Femur (tissue), 1 donor: ENCODE results near the gene RHBDL1.

Experiments
- DNase-seq: peaks from one replicate; pipeline ENCODE4 v3.0.0-alpha.2; 2017

Gene RHBDL1

DNA sequence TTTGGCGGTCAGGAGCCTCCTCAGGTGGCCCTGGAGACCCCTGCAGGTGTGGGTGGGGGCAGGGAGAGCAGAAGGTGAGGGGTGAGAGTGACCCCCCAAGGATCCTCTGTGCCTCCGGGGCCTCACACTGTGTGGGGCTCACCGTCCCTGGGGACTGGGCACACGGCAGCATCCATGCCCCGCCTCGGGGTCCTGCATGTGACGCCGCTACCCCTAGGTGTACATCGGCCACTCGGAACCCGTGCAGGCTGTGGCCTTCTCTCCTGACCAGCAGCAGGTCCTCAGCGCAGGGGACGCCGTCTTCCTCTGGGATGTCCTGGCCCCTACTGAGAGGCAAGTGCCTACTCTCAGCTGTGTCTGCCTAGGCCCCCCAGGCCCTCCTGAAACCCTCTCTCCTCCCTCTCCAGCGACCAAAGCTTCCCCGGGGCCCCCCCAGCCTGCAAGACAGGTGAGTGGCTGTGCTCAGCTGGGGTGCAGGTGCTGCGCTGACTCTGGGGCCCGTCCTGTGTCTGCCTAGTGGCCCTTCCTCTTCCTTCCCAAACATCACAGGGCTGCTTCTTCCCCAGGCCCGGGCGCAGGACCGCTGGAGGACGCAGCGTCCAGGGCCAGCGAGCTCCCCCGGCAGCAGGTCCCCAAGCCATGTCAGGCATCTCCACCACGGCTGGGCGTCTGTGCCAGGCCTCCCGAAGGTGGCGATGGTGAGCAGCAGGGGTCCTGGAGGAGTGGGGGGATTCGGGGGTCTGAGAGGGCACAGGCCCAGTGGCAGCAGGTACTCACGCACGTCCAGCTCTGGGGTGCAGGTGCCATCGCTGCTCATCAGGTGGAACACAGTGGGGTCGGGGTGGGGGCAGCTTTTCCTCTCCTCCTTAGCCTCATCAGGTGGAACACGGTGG is 16.5 kb upstream of the RHBDL1 start:
- no peak for DNase-seq

DNA sequence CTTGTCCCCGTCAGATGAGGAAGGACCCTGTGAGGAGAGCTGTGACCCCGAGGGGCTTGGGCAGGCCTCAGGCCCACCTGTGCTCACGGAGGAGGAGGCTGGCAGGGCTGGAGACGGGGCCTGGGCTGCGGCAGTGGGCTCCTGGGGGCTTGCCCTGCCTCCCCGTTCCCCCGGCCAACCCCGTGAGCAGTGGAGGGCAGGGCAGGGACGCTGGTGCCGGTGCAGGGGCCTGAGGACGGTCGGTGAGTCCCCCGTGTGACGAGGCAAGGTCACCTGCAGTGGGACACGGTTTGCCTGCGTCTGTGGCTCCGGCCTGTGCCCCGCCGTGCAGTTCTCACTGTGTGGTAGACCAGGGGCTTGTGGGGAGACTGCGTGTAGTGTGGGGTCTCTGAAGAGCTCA is 15.9 kb upstream of the RHBDL1 start:
- no peak for DNase-seq

DNA sequence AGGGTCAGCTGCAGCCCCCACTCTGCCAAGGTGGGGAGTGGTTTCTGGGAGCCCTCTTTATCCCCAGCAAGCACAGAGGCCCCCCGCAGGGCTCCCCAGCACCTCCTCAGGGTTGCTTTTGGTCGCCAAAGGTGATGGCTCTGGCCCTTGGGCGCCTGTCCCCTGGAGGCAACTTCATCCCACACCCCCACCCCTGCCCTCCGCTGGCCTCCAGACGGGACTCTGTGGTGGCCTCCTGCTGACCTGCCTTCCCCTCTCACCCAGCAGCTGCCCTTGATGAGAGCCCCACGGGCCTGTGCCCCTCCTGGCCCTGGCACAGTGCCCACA is 15.4 kb upstream of the RHBDL1 start:
- DNase-seq = no peak

DNA sequence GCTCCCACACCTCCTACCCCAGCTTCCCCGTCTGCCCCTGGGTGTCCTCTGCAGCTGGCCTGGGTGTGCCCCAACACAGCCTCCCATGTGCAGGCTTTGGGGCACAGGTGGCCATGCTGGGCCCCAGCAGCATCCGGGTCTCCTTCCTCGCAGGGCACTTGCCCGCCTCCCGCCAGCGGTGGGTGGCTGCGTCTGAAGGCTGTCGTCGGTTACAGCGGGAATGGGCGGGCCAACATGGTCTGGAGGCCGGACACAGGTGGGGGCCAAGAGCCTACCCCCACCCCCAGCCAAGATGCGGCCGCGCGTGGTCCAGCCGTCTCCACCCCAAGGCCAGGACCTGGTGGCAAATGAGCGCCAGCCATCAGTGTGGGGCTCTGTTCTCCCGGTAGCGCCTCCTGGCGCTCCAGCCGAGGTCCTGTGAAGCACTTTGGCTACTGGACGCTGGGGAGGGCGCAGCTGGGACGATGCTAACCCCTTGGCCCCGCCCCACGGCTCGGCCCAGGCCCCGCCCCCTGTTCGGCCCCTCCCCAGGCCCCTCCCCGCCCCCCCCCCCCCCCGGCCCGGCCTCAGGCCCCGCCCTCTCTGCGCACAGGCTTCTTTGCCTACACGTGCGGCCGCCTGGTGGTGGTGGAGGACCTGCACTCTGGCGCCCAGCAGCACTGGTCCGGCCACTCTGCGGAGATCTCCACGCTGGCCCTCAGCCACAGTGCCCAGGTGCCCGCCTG is 14.8 kb upstream of the RHBDL1 start:
- DNase-seq = peak; percentile 90

DNA sequence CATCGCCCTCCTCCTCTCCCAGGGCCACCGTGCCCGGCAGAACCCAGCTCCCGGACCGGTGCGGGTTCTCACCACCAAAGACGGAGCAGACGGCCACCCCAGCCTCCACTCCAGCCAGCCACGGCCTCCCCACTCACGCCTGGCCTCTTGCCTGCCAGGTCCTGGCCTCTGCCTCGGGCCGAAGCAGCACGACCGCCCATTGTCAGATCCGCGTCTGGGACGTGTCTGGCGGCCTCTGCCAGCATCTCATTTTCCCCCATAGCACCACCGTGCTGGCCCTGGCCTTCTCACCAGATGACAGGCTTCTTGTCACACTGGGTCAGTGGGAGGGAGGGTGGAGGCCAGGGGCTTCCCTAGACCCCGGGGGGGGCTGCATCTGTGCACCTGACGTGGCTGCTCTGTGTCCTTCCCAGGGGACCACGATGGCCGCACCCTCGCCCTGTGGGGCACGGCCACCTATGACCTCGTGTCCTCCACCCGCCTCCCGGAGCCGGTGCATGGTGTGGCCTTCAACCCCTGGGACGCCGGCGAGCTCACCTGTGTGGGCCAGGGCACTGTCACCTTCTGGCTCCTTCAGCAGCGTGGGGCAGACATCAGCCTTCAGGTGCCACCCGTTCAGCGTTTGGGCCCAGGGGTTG is 14.2 kb upstream of the RHBDL1 start:
- no peak for DNase-seq

DNA sequence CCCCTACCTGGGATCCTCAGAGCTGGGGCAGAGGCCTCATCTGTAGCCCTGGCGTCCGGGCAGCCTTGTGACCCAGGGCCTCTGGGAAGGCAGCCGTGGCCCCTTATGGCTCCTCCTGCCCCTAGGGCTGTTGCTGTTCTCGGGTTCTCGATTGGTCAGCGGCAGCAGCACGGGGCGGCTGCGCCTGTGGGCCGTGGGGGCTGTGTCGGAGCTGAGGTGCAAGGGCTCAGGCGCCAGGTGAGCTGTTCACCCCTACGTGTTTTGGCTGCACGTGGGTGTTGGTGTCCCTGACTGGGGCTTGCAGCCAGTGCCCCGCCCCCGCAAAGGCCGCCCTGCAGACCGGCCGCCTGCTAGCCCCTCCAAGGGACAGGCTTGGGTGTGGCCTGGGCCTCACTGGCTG is 13.4 kb upstream of the RHBDL1 start:
- no peak for DNase-seq

DNA sequence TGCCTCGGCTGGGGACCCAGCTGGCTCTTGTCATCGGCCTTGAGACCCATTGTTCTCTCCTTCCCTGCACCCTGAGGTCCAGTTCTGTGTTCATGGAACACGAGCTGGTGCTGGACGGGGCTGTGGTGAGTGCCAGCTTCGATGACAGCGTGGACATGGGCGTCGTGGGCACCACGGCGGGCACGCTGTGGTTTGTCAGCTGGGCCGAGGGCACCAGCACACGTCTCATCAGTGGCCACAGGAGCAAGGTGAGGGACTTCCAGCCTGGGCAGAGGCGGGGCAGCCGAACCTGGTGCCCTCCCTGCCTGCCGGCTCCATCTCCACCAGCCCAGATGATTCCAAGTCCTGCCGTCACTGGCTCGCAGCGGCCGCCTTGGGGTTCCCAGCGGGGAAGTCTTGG is 12.9 kb upstream of the RHBDL1 start:
- DNase-seq = no peak

DNA sequence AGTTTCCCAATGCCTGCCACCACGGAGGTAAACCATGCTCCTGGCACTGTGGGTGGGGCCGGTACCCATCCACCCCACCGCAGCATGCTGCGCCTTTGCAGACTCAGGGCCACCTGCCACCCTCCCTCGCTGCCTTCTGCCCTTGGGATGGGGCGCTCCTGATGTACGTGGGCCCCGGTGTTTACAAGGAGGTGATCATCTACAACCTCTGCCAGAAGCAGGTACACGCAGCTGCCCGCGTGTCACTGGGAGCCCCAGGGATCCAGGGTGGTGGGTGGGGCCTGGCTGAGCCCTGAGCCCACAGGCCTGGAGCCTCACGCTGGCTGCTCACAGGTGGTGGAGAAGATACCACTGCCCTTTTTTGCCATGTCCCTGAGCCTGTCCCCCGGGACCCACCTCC is 8.9 kb upstream of the RHBDL1 start:
- DNase-seq = no peak

DNA sequence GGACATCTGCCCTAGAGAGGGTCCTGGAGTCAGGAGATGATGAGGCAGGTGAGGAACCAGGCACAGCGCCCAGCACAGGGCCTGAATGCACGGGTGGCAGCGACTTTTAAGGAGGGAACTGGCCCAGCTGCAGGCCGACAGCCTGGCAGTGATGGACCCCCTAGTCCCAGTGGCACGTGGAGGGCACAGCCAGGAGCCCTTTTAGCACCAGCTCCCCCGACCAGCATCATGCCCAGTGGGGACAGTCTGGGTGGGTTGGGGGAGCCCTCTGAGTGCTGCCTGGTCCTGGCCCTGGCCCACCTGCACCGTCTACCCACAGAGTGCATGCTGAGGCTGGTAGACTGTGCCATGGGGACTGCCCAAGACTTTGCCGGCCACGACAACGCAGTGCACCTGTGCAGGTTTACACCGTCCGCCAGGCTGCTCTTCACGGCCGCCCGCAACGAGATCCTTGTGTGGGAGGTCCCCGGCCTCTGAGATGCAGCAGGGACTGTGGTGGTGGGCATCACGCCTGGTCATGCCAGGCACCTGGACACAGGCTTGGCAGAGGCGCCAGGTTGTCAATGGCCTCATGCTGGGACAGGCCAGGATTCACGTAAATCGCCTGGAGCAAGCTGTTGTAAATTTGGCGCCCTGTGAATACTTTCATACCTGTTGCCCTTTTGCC is 8.2 kb upstream of the RHBDL1 start:
- no peak for DNase-seq

DNA sequence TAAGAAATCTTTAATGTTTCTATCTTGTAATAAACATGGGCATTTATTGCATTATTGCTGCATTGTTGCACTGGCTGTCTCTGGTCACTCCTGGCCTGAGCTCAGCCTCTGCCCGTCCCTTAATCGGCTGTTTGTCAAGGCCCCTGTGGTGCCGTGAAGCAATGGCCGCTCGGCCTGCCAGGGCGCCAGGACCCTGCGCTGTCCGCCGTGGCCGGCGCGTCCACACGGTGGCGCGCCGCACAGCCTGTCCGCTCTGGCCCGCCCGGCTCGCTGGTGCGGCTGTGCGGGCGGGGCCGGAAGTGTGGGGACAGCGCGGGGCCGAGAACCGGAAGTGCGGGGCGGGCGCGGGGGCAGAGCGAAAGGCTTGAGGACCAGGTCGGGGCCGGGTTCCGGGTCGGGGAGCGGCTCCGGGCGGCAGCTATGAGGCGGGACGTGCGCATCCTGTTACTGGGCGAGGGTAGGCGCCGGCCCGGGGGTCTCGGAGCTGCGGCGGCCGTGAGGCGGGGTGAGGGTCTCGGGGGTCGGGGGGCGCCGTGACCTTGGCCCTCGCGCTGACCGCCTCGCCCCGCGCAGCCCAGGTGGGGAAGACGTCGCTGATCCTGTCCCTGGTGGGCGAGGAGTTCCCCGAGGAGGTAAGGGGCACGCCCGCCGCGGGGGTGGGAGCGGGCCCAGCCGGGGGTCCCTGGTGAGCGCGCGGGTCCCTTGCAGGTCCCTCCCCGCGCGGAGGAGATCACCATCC is 7.5 kb upstream of the RHBDL1 start, which contains the start of gene RHOT2:
Gene RHOT2 (plus strand): TSS at position 353 of the 739 bp plus-strand sequence. CDS start 68 bp downstream, at position 421.
- peak; percentile 96 for DNase-seq

DNA sequence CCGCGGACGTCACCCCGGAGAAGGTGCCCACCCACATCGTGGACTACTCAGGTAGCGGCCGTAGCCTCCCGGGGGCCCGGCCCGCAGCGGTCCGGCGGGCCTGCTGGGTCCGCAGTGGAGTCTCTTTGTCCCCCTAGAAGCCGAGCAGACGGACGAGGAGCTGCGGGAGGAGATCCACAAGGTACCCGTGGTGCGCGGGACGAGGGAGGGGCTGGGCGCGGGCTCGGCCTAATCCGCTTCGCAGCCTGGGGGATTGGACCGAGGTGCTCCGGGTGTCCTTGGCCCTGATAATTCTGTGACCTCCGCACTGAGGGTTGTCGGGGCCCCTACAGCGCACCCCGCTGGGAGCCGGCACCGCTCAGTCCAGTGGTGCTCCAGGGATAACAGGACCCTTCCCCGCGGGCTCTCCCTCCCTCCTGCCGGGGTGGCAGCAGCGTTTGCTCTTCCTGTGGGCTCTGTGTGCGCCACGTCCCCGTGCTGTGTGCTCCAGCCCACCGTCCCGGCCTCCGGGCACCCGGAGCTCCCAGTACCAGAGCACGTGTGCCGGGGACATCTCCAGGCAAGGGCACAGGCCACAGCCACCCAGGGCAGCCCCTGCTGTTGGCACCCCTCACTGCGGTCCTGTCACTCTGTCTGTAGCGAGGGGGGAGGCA is 6.8 kb upstream of the RHBDL1 start:
- DNase-seq = no peak

DNA sequence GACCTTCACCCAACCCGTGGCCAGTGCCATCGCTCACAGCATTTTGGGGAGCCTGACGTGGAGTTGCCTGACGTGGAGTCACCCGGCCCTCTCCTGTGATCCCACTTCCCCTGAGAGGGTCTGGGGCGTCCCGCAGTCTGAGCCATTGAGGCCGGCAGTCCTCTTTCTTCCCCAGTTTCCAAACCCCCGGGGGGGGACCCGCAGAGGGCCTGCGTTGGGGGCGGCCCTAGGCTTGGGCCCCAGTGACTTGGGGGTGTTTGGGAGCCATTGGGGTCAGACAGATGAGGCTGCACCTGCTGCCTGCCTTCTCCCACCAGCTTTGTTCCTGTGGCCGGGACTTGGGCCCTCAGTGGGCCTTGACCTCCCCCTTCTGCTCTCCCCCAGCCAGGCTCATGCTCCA is 5.8 kb upstream of the RHBDL1 start:
- no peak for DNase-seq

DNA sequence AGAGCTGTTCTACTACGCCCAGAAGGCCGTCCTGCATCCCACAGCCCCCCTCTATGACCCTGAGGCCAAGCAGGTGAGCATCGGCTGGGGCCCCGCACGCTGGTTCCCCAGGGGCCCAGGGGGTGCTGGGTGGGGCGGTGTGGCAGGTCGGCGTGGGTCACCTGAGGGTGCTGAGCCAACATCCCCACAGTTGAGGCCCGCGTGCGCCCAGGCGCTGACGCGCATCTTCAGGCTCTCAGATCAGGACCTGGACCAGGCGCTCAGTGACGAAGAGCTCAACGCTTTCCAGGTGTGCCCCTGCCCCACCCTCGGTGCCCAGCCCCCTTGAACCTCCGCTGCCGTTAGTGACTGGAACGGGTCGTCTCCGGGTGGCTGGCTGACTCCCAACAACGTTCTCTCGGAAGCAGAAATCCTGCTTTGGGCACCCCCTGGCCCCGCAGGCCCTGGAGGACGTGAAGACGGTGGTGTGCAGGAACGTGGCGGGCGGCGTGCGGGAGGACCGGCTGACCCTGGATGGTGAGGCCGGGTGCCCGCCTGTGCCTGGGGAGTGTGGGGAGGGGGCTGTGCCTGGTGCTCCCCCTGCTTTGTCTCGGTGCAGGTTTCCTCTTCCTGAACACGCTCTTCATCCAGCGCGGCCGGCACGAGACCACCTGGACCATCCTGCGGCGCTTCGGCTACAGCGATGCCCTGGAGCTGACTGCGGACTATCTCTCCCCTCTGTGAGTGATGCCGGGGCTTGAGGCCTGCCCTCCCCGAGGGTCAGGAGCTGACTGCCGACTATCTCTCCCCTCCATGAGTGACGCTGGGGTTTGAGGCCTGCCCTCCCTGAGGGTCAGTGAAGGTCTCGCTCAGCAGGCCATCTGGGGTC is 4.8 kb upstream of the RHBDL1 start:
- DNase-seq = no peak

DNA sequence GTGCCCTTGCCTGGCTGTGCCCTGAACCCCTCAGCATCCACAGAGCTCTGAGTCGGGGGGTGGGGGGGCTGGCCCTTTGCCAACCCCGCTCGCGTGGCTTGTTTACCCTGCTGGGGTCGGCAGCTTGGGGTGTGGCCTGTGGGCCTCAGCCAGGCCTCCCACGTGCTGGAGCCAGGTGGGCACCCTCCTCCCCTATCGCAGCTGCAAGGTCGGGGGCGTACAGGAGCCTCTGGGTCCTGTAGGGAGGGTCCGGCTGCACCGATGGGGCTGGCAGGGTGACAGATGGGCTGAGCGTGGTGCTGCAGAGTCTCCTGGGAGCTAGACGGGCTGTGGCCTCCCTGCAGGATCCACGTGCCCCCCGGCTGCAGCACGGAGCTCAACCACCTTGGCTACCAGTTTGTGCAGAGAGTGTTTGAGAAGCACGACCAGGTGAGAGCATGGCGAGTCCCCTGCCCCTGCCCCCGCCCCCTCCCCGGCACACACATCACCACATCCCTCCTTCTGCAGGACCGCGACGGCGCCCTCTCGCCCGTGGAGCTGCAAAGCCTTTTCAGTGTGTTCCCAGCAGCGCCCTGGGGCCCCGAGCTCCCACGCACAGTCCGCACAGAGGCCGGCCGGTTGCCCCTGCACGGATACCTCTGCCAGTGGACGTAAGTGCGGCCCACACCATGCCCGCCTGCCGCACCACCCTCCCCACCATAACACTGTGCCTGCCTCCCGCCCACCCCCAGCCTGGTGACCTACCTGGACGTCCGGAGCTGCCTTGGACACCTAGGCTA is 3.9 kb upstream of the RHBDL1 start:
- DNase-seq = no peak

DNA sequence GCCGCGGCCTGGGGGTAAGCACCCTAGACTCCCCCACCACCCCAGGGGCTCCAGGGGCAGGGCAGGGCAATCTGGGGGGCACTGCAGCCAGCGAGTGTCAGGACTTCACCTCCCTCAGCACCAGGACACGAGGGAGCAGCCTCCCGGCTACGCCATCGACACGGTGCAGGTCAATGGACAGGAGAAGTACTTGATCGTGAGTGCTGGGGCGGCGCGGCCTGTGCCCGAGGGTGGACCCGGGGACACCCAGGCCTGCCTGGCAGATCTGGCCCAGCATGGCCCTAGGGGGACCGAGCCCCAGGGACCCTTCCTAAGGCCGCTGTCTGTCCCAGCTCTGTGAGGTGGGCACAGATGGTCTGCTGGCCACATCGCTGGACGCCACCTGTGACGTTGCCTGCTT is 3.1 kb upstream of the RHBDL1 start:
- DNase-seq = no peak

DNA sequence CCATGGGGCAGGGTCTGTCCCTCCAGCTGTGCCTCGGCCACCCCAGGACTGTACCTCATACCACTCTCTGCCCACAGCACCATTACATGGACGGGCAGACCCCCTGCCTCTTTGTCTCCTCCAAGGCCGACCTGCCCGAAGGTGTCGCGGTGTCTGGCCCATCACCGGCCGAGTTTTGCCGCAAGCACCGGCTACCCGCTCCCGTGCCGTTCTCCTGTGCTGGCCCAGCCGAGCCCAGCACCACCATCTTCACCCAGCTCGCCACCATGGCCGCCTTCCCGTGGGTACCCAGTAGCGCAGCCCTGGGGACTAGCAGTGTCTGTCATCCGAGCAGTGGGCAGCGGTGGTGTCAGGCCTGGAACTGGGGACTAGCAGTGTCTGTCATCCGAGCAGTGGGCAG is 2.6 kb upstream of the RHBDL1 start:
- DNase-seq = no peak

DNA sequence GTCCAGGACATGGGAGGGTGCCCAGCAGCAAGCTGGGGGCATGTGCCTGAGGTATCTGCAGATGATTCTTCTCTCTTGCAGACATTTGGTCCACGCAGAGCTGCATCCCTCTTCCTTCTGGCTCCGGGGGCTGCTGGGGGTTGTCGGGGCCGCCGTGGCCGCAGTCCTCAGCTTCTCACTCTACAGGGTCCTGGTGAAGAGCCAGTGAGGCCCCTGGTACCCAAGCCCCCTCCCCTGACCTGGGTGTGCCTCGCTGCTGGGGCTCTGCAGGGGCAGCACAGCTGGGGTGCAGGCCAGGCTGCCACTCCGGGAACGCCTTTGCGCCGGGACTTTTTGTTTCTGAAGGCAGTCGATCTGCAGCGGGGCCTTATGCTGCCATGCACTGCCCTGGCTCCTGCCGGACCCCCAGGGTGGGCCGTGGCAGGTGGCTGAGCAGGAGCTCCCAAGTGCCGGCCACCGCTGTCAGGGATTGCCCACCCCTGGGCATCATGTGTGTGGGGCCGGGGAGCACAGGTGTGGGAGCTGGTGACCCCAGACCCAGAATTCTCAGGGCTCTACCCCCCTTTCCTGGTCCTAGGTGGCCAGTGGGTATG is 2.0 kb upstream of the RHBDL1 start:
- no peak for DNase-seq

DNA sequence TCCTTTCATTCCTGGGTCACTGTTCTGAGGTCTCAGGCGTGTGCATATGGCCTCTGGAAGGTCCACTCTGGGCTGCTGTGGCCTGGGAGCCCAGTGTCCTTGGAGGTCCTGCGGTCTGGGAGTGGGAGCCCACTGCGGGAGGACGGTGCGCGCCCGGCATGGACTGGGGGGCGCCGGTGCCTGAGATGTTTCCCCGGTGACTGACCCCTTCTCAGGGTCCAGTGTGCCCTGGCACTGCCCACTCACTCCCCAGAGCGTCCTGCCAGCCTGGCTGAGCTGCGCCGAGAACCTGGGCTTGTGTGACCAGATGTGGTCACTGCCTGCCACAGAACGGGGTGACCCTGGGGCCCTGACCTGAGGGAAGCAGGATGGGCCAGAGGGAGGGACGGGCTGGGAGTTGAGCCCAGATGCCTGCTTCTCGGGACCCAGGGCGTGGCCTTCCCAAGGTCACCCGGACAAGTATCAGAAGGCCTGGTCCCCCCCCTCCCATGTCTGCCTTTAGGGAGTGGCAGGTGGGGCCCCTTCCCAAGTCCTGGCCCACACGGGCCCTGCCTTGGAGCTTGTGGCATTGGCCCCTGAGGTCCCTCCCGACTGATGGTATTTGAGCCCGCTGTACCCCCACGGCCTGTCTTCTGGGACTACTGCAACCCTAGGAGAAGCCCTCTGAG is 1.1 kb upstream of the RHBDL1 start:
- no peak for DNase-seq

DNA sequence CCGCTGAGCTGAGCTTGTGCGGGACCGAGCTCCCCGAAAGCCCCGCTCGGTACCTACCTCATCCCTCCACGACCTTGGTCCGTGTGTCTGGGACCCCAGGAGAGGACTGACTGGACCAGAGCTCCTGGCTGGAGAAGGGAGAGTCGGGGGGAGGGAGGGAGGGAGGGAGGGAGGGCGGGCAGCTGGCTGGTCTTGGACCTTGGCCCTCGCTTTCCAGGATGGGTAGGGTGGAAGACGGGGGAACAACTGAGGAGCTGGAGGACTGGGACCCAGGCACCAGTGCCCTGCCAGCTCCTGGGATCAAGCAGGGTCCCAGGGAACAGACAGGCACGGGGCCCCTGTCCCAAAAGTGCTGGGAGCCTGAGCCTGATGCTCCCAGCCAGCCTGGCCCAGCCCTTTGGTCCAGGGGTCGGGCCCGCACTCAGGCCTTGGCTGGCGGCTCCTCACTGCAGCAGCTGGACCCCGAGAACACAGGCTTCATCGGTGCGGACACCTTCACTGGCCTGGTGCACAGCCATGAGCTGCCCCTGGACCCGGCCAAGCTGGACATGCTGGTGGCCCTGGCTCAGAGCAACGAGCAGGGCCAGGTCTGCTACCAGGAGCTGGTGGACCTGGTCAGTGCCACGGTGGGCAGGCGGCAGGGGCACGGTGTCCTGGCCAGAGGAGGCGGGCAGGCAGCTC is 553 bp downstream of the RHBDL1 start:
- no peak for DNase-seq
